Measurements from ENCODE around the gene POLR2L.

DNA sequence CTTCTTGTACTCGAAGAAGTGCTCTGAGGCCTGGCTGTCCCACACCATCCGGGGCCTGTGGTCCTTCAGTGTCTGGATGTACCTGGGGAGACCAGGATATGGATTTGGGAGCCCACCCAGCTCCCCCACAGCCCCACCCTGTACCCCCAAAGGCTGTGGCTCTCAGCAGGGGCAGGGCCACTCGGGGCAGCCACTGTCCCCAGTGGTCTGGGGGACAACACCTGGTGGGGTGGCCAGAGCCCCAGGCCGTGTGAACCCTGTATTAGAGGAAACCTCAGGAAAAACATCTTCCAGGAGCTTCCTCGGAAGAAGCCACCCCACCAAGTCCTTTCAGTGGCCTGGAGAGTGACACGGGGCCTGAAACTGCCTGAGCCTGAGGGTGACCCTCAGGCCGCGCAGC is 28.1 kb upstream of the POLR2L start:
- TF ChIP-seq EP300 (IDR thresholded peaks at IDR 0.05) = no peak
- TF ChIP-seq POLR2A (IDR thresholded peaks at IDR 0.05) = no peak
